Dermis blood vessel endothelial cell (primary cell): ENCODE measurements around the gene CTSW. TPM values are rescaled to one million over a fixed set of nuclear protein-coding genes. Genes with fewer than 3 reads are reported as not detected.

Experiments
- DNase-seq: peaks from one replicate; pipeline ENCODE4 v3.0.0; 2010
- total RNA-seq: library from RNA; depleted of rRNA; stranded (reverse); fragments of >200 nt; gene quantifications from 2 replicates; pipeline ENCODE4 v1.2.3, GENCODE V29; 2014

Gene CTSW
- total RNA-seq, 1 donor from 2014 or later = not detected

GRCh38 chr11:65906602-65907001 is 27.0 kb downstream of the CTSW start:
- no peak for DNase-seq

GRCh38 chr11:65907878-65908277 is 28.2 kb downstream of the CTSW start:
- no peak for DNase-seq

- peak; percentile 56 for DNase-seq
Measured at GRCh38 chr11:65911682-65912568, 32.3 kb downstream of the CTSW start.

- peak; percentile 51 for DNase-seq
Measured at GRCh38 chr11:65912845-65913244, 33.2 kb downstream of the CTSW start.

GRCh38 chr11:65915101-65915820 is 35.6 kb downstream of the CTSW start:
- no peak for DNase-seq

- peak; percentile 97 for DNase-seq
Measured at GRCh38 chr11:65915821-65916251, 36.2 kb downstream of the CTSW start.

GRCh38 chr11:65916391-65916790 is 36.8 kb downstream of the CTSW start:
- no peak for DNase-seq

- DNase-seq = no peak
Measured at GRCh38 chr11:65917077-65917433, 37.4 kb downstream of the CTSW start.

GRCh38 chr11:65917434-65918210 is 38.0 kb downstream of the CTSW start:
- no peak for DNase-seq

- DNase-seq = peak; percentile 57
Measured at GRCh38 chr11:65918211-65919140, 38.8 kb downstream of the CTSW start, which contains the start of gene C11orf68. Gene C11orf68, minus strand, starts transcription at chr11:65919062. Its CDS starts 31 bp downstream, at chr11:65919031.

GRCh38 chr11:65919141-65919572 is 39.5 kb downstream of the CTSW start, which contains the start of gene DRAP1:
Gene DRAP1, plus strand, starts transcription at chr11:65919426. Its CDS starts 76 bp downstream, at chr11:65919502.
- peak; percentile 99 for DNase-seq

- DNase-seq = peak; percentile 41
Measured at GRCh38 chr11:65919573-65920371, 40.1 kb downstream of the CTSW start.

GRCh38 chr11:65920372-65920802 is 40.8 kb downstream of the CTSW start:
- DNase-seq = no peak

- no peak for DNase-seq
Measured at GRCh38 chr11:65921033-65921555, 41.5 kb downstream of the CTSW start.

GRCh38 chr11:65921876-65922275 is 42.2 kb downstream of the CTSW start:
- DNase-seq = no peak

- DNase-seq = no peak
Measured at GRCh38 chr11:65922565-65922964, 42.9 kb downstream of the CTSW start.

GRCh38 chr11:65925397-65925796 is 45.8 kb downstream of the CTSW start:
- DNase-seq = no peak

GRCh38 chr11:65927904-65928397 is 48.3 kb downstream of the CTSW start:
- DNase-seq = no peak

GRCh38 chr11:65928667-65929066 is 49.0 kb downstream of the CTSW start:
- no peak for DNase-seq
